NCI-H2029 treated with DMSO at 0.1 percent for 48 hours (cell line): Measurements from ENCODE around the gene CRABP1.
A peak's percentile ranks its signal among the peaks of the same experiment; 100 is the strongest.

Source experiments
- DNase-seq: peaks from one replicate; lab custom pipeline; 2025; lab: John Stamatoyannopoulos, UW

Gene CRABP1

GRCh38 chr15:78340231-78341056, at the start of gene CRABP1:
TSS of gene CRABP1 (plus strand) at chr15:78340353. CDS start at chr15:78340429, 76 bp downstream.
- no peak for DNase-seq

GRCh38 chr15:78291052-78291451, 49.1 kb upstream of the CRABP1 start:
- no peak for DNase-seq

- DNase-seq: no peak
Observed at GRCh38 chr15:78291698-78292097, 48.5 kb upstream of the CRABP1 start.

- no peak for DNase-seq
Observed at GRCh38 chr15:78292219-78292618, 47.9 kb upstream of the CRABP1 start.

GRCh38 chr15:78299101-78299930, 40.8 kb upstream of the CRABP1 start, which contains the start of gene SKIC8:
TSS of gene SKIC8 (minus strand) at chr15:78299609. CDS start at chr15:78295686, 3,923 bp downstream.
- DNase-seq: peak; percentile 49

GRCh38 chr15:78301326-78301725, 38.8 kb upstream of the CRABP1 start:
- no peak for DNase-seq

- no peak for DNase-seq
Observed at GRCh38 chr15:78301828-78302227, 38.3 kb upstream of the CRABP1 start.

- no peak for DNase-seq
Observed at GRCh38 chr15:78302579-78303312, 37.4 kb upstream of the CRABP1 start.

GRCh38 chr15:78304216-78305066, 35.7 kb upstream of the CRABP1 start:
- DNase-seq: no peak

- DNase-seq: no peak
Observed at GRCh38 chr15:78306176-78306774, 33.9 kb upstream of the CRABP1 start.

GRCh38 chr15:78307976-78308375, 32.2 kb upstream of the CRABP1 start:
- no peak for DNase-seq

GRCh38 chr15:78308422-78309032, 31.6 kb upstream of the CRABP1 start:
- peak; percentile 13 for DNase-seq

GRCh38 chr15:78311292-78311691, 28.9 kb upstream of the CRABP1 start:
- DNase-seq: no peak

- DNase-seq: no peak
Observed at GRCh38 chr15:78312536-78312935, 27.6 kb upstream of the CRABP1 start.

GRCh38 chr15:78312957-78313356, 27.2 kb upstream of the CRABP1 start:
- DNase-seq: no peak

- no peak for DNase-seq
Observed at GRCh38 chr15:78313383-78313782, 26.8 kb upstream of the CRABP1 start.

GRCh38 chr15:78314181-78314581, 26.0 kb upstream of the CRABP1 start:
- DNase-seq: no peak

- no peak for DNase-seq
Observed at GRCh38 chr15:78315686-78316282, 24.4 kb upstream of the CRABP1 start.

GRCh38 chr15:78316283-78317083, 23.7 kb upstream of the CRABP1 start:
- DNase-seq: no peak
